AG09309 (cell line): ENCODE results near the gene U2AF1L4.

Source experiments
- DNase-seq: peaks from one replicate; pipeline ENCODE4 v3.0.0-alpha.2; 2010; ENCODE audit warnings: low read depth
- H3K4me3 ChIP-seq: 2 replicates; pipeline ENCODE4 v1.5.1; 2011; ENCODE audit warnings: mild to moderate bottlenecking, low read depth, low read length, moderate library complexity; ENCODE audit not compliant: control insufficient read depth
- CTCF ChIP-seq: IDR thresholded peaks from 2 replicates; pipeline ENCODE4 v1.5.1; 2011; ENCODE audit warnings: mild to moderate bottlenecking, low read depth, low read length, inconsistent platforms; ENCODE audit not compliant: insufficient read depth, control insufficient read depth; ENCODE audit errors: missing control alignments

Gene U2AF1L4

GRCh38 chr19:35733180-35734125, 11.8 kb downstream of the U2AF1L4 start:
- no peak overlapping the region for H3K4me3 ChIP-seq
- no peak for DNase-seq
- TF ChIP-seq CTCF: no peak

GRCh38 chr19:35732540-35733179, 12.6 kb downstream of the U2AF1L4 start:
- TF ChIP-seq CTCF: no peak
- DNase-seq: no peak
- H3K4me3 ChIP-seq: no peak overlapping the region

DNA sequence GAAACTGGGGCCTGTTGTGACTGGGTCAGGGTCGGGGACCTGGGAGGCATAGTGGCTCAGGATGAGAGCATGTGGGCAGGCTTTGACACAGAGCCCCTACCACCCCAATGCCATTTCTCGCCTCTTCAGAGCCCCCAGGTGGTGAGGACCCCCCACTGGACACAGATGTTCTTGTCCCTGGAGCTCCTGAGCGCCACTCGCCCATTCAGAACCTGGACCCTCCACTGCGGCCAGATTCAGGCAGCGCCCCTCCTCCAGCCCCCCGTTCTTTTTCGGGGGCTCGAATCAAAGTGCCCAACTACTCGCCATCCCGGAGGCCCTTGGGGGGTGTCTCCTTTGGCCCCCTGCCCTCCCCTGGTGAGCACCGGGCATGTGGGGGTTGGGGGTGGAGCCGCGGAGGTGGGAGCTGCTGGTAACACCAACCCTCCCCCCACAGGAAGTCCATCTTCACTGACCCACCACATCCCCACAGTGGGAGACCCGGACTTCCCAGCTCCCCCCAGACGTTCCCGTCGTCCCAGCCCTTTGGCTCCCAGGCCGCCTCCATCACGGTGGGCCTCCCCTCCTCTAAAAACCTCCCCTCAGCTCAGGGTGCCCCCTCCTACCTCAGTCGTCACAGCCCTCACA, 13.3 kb downstream of the U2AF1L4 start:
- no peak for TF ChIP-seq CTCF
- DNase-seq: no peak
- no peak overlapping the region for H3K4me3 ChIP-seq

DNA sequence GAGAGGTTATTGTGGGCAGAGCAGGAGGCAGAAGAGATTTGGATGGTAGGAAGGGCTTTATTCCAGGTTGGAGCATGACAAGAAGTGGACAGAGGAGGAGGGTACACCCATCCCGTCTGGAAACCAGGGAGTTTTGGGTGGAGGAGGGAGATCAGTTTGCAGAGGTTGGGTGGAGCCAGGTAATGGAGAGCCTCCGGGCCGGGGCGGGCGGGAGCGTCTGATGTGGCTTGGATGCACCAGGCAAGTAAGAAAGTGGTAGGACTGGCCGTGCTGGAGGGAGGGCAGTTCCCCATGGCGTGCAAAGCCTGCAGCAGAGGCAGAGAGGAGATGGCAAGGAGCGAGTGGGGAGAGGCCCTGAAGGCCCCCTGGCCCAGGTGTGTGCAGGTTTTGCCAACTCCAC, 13.9 kb downstream of the U2AF1L4 start:
- no peak for DNase-seq
- no peak overlapping the region for H3K4me3 ChIP-seq
- TF ChIP-seq CTCF: no peak

DNA sequence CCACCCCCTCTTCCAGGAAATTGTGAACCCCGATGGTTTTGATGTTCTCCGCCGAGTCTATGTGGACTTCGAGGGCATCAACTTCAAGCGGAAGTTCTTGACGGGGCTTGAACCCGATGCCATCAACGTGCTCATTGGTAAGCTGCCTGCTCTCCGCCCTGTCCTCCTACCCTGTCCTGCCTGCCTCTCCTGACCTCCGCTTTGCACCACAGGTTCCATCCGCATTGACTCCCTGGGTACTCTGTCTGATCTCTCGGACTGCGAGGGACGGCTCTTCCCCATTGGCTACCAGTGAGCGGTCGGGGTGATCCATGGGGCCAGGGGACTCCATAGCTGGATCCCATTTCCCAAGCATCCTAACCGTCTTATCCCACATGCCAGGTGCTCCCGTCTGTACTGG, 14.9 kb downstream of the U2AF1L4 start:
- no peak overlapping the region for H3K4me3 ChIP-seq
- TF ChIP-seq CTCF: no peak
- DNase-seq: no peak

GRCh38 chr19:35729763-35730162, 15.5 kb downstream of the U2AF1L4 start:
- TF ChIP-seq CTCF: no peak
- DNase-seq: no peak
- no peak overlapping the region for H3K4me3 ChIP-seq
